Erythroblast (primary cell): ENCODE measurements around the gene DYNLT1.

Experiments used
- GATA1 ChIP-seq: IDR thresholded peaks from 2 replicates; pipeline ENCODE4 v1.6.1; 2011; ENCODE audit warnings: low read depth, mild to moderate bottlenecking, control low read depth, low read length, moderate library complexity
- POLR2A ChIP-seq: IDR thresholded peaks from 2 replicates; pipeline ENCODE4 v1.6.1; 2011; ENCODE audit warnings: mild to moderate bottlenecking, low read length

DNA sequence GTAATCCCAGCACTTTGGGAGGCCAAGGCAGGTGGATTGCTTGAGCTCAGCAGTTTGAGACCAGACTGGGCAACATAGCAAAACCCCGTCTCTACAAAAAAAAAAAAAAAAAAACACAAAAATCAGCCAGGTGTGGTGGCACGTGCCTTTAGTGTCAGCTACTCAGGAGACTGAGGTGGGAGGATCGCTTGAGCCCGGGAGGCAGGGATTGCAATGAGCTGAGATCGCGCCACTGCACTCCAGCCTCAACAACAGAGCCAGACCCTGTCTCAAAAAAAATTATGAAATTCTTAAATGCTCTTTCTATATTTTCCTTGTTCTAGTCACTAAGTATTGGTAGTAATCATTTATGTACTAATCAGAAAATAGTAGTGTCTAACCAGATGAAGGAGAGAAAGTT lies 35.9 kb upstream of the DYNLT1 start:
- TF ChIP-seq POLR2A = no peak
- no peak for TF ChIP-seq GATA1
